ENCODE results near the gene CRYGN. TPM values are rescaled to one million over a fixed set of nuclear protein-coding genes. Genes with fewer than 3 reads are reported as not detected.

Gene CRYGN
- total and polyA plus RNA-seq, 9 of the 15 experiments (the other 6 are each of a cell fraction or from before 2014, with no cell fraction given): not detected

GRCh38 chr7:151442776-151443496, 3.0 kb upstream of the CRYGN start:
- Histone ChIP-seq H2AFZ (ENCODE audit: low read depth, low read length) (0 out of 2 replicates have a peak overlapping the region, but pooled peaks have one; percentile 5), H4K20me1 (replicated peaks; ENCODE audit: control insufficient read depth, insufficient read depth, low read length) (no peaks in the 10 kb centered on the region), H3K4me1 (replicated peaks in 1 of 2; ENCODE audit: control insufficient read depth in 2 of 2, insufficient read depth in 2 of 2, low read length in 2 of 2) (peaks cover 5 to 14% of the 10 kb centered on the region in 2 experiments; a peak in 3 of 5 replicates), H3K27me3 (ENCODE audit: control insufficient read depth in 2 of 2, insufficient read depth in 2 of 2, low read length in 2 of 2) (peaks cover 13 to 22% of the 10 kb centered on the region in 2 experiments; a peak in 4 of 5 replicates), H3K4me2 (ENCODE audit: insufficient read depth, low read length) (no peak overlapping the region), H3K79me2 (ENCODE audit: control insufficient read depth, insufficient read depth, low read length) (no peaks in the 10 kb centered on the region), H3K36me3 (ENCODE audit: control insufficient read depth, insufficient read depth, low read length) (no peaks in the 10 kb centered on the region), H3K9me3 (replicated peaks; ENCODE audit: control insufficient read depth, insufficient read depth, low read depth, low read length) (no peaks in the 10 kb centered on the region), H3K4me3 (no peak overlapping the region), H3K9me1 (ENCODE audit: control insufficient read depth, insufficient read depth, low read length) (no peaks in the 10 kb centered on the region), H3K27ac (ENCODE audit: extremely low read depth, low read depth, low read length) (no peak overlapping the region), H3K9ac (ENCODE audit: insufficient read depth in 1 of 2, low read depth in 2 of 2, low read length in 2 of 2) (no peak overlapping the region)
- peak; percentile 58 for FAIRE-seq
- in situ Hi-C loops (cut with MboI) (no loop called here), intact Hi-C loops (cut with micrococcal nuclease) (loop anchor here (10.0 kb wide), 1 partner anchor 48 kb away; no protein-coding TSS in a partner anchor)
- WGBS (ENCODE audit: insufficient coverage, low coverage, missing lambda C conversion rate): 35% methylated on average over 10 of the region's 10 CpGs
- no peak for DNase-seq (ENCODE audit: extremely low read depth in 1 of 4, low spot score in 3 of 4)
- CTCF ChIA-PET (ENCODE audit: low intra/inter-chr PET ratio): interaction anchor here (0.7 to 1.1 kb wide), 2 partner anchors 75 to 127 kb away, joined by 3 read pairs; no protein-coding TSS in a partner anchor
- POLR2A ChIA-PET: interaction anchor here (0.6 to 1.1 kb wide), 4 partner anchors 8 to 103 kb away, joined by 3 read pairs; no protein-coding TSS in a partner anchor
- BruUV-seq (replicated peaks): no TSS peak
- ATAC-seq: no peak
- TF ChIP-seq HMGN3 (IDR thresholded peaks at IDR 0.05; ENCODE audit: borderline replicate concordance, extremely low read depth, insufficient read length, low read depth, low read length): no peak
- TF ChIP-seq RREB1 (CRISPR knock-in tag; IDR thresholded peaks at IDR 0.05): no peak
- TF ChIP-seq ADNP (tag; IDR thresholded peaks at IDR 0.05): 0 out of 2 replicates have a peak, but pooled peaks have one; percentile 43
- no peak for TF ChIP-seq SNRNP70 (optimal IDR thresholded peaks at IDR 0.05; ENCODE audit: low read depth, low read length)
- no peak for TF ChIP-seq KHSRP (IDR thresholded peaks at IDR 0.05)
- peak; percentile 86 for TF ChIP-seq NFE2 (IDR thresholded peaks at IDR 0.05; ENCODE audit: low read depth)
- no peak for TF ChIP-seq ZFP1 (CRISPR knock-in tag; IDR thresholded peaks at IDR 0.05)
- TF ChIP-seq ATF3 (IDR thresholded peaks at IDR 0.05): no peak
- TF ChIP-seq ATF3 (CRISPR knock-in tag; conservative IDR thresholded peaks at IDR 0.05): no peak
- TF ChIP-seq CBX3 (IDR thresholded peaks at IDR 0.05; ENCODE audit: borderline replicate concordance in 1 of 2, low read length in 2 of 2): 0 out of 3 replicates have a peak, but pooled peaks of 1 of the 2 experiments have one; percentile 49
- TF ChIP-seq ILF3 (IDR thresholded peaks at IDR 0.05; ENCODE audit: borderline replicate concordance): no peak
- TF ChIP-seq ZNF316 (IDR thresholded peaks at IDR 0.05): peak; percentile 84
- no peak for TF ChIP-seq ZNF436 (CRISPR knock-in tag; IDR thresholded peaks at IDR 0.05)
- TF ChIP-seq C11orf30 (IDR thresholded peaks at IDR 0.05; ENCODE audit: low read depth): peak; percentile 86
- TF ChIP-seq SETDB1 (IDR thresholded peaks at IDR 0.05; ENCODE audit: low read length): no peak
